GM10248 (cell line): ENCODE measurements around the gene KIAA1549.

Experiments
- CTCF ChIA-PET: fragments of 300-600 bp; sonication (Branson Sonifier 250); formaldehyde crosslinking; extraction: SDS; loops from one replicate; lab custom pipeline; 2021; ENCODE audit warnings: antibody characterized with exemption; lab: Yijun Ruan, JAX
- POLR2A ChIA-PET: fragments of 350-650 bp; sonication (Branson Sonifier 250); formaldehyde crosslinking; extraction: SDS; loops from one replicate; lab custom pipeline; 2020; ENCODE audit warnings: antibody characterized with exemption; lab: Yijun Ruan, JAX
- DNase-seq: peaks from one replicate; pipeline ENCODE4 v3.0.0; 2012; ENCODE audit errors: extremely low spot score
- CTCF ChIP-seq: IDR thresholded peaks from 2 replicates; pipeline ENCODE4 v1.5.1; 2012; ENCODE audit warnings: mild to moderate bottlenecking, low read depth; ENCODE audit errors: extremely low read depth, missing control alignments, control extremely low read depth

The KIAA1549 gene

GRCh38 chr7:138935465-138936011 lies 45.7 kb downstream of the KIAA1549 start:
- CTCF ChIA-PET: interaction anchor here (1.2 to 1.4 kb wide), 2 partner anchors 12 to 49 kb away, joined by 3 to 4 read pairs; no protein-coding TSS in a partner anchor
- no peak for DNase-seq
- POLR2A ChIA-PET: no interaction called here
- TF ChIP-seq CTCF: no peak

- TF ChIP-seq CTCF: no peak
- no peak for DNase-seq
- ChIA-PET CTCF (interaction anchor here (1.2 to 1.4 kb wide), 2 partner anchors 11 to 49 kb away, joined by 3 to 4 read pairs; no protein-coding TSS in a partner anchor), POLR2A (no interaction called here)
Observed at GRCh38 chr7:138934861-138935260, 46.3 kb downstream of the KIAA1549 start.

GRCh38 chr7:138934367-138934766 lies 46.8 kb downstream of the KIAA1549 start:
- POLR2A ChIA-PET: no interaction called here
- TF ChIP-seq CTCF: no peak
- DNase-seq: no peak
- CTCF ChIA-PET: interaction anchor here (1.2 to 1.4 kb wide), 2 partner anchors 10 to 48 kb away, joined by 3 to 4 read pairs; no protein-coding TSS in a partner anchor

GRCh38 chr7:138932870-138933269 lies 48.3 kb downstream of the KIAA1549 start:
- no peak for DNase-seq
- CTCF ChIA-PET: interaction anchor here (1.3 kb wide), 1 partner anchor 46 kb away, joined by 3 read pairs; no protein-coding TSS in a partner anchor
- POLR2A ChIA-PET: no interaction called here
- no peak for TF ChIP-seq CTCF

GRCh38 chr7:138932427-138932826 lies 48.8 kb downstream of the KIAA1549 start:
- POLR2A ChIA-PET: no interaction called here
- CTCF ChIA-PET: interaction anchor here (1.3 kb wide), 1 partner anchor 46 kb away, joined by 3 read pairs; no protein-coding TSS in a partner anchor

GRCh38 chr7:138929969-138930368 lies 51.2 kb downstream of the KIAA1549 start:
- no peak for TF ChIP-seq CTCF
- DNase-seq: no peak
- POLR2A ChIA-PET: no interaction called here
- CTCF ChIA-PET: interaction anchor here (0.9 to 1.4 kb wide), 3 partner anchors 11 to 43 kb away, joined by 3 read pairs; no protein-coding TSS in a partner anchor

More at GRCh38 chr7:138932427-138932826, 48.8 kb downstream of the KIAA1549 start:
- DNase-seq: no peak
- TF ChIP-seq CTCF: no peak
